WTC11 (cell line): ENCODE results near the gene NDUFA6. TPM values are rescaled to one million over a fixed set of nuclear protein-coding genes. Genes with fewer than 3 reads are reported as not detected.
"Not testable (repeated sequence)": the region's sequence is repeated elsewhere in the genome, so short reads cannot be mapped to it uniquely, and the experiment has no call there.

ENCODE experiments used
- ATAC-seq: fragments of 200-7000 bp; cut with Tn5 transposase; 2 replicates; pipeline ENCODE4 v1.10.0; 2021; ENCODE audit warnings: mild to moderate bottlenecking, moderate library complexity
- CTCF ChIA-PET: fragments of 300-600 bp; sonication (Branson Sonifier 250); formaldehyde crosslinking; loops from one replicate; lab custom pipeline; 2021; ENCODE audit warnings: antibody characterized with exemption; lab: Charles Lee
- POLR2A ChIA-PET: fragments of 350-600 bp; sonication (Branson Sonifier 250); formaldehyde crosslinking; loops from one replicate; lab custom pipeline; 2021; ENCODE audit warnings: antibody characterized with exemption; lab: Charles Lee
- DNase-seq: peaks from one replicate; pipeline ENCODE4 v3.0.0; 2021; ENCODE audit warnings: low spot score
- H3K27ac Mint-ChIP-seq: 2 replicates; pipeline ENCODE4 v1.8.0; 2021; ENCODE audit warnings: mixed read lengths
- H3K27me3 Mint-ChIP-seq: 2 replicates; pipeline ENCODE4 v1.8.0; 2021; ENCODE audit warnings: low read depth, mild to moderate bottlenecking, moderate library complexity, mixed read lengths
- H3K36me3 Mint-ChIP-seq: 2 replicates; pipeline ENCODE4 v1.8.0; 2021; ENCODE audit warnings: mixed read lengths
- H3K4me1 Mint-ChIP-seq: 2 replicates; pipeline ENCODE4 v1.8.0; 2022; ENCODE audit warnings: mixed read lengths
- H3K4me3 Mint-ChIP-seq: 2 replicates; pipeline ENCODE4 v1.8.0; 2021; ENCODE audit warnings: mild to moderate bottlenecking, moderate library complexity, mixed read lengths
- H3K9me3 Mint-ChIP-seq: 2 replicates; pipeline ENCODE4 v1.8.0; 2021; ENCODE audit warnings: mixed read lengths
- ATF3 ChIP-seq: sonication (generic); formaldehyde crosslinking; conservative IDR thresholded peaks from 2 replicates; pipeline ENCODE4 v1.8.1; 2022; ENCODE audit warnings: mild to moderate bottlenecking, missing genetic modification reagents
- CBFB ChIP-seq: sonication (generic); formaldehyde crosslinking; IDR thresholded peaks from 2 replicates; pipeline ENCODE4 v1.8.1; 2022; ENCODE audit warnings: mild to moderate bottlenecking, low read depth, missing genetic modification reagents
- ELF4 ChIP-seq: sonication (generic); formaldehyde crosslinking; IDR thresholded peaks from 2 replicates; pipeline ENCODE4 v1.8.1; 2022; ENCODE audit warnings: low read depth, mild to moderate bottlenecking, moderate library complexity, missing genetic modification reagents
- FOXP1 ChIP-seq: sonication (generic); formaldehyde crosslinking; IDR thresholded peaks from 2 replicates; pipeline ENCODE4 v1.8.0; 2022; ENCODE audit warnings: missing genetic modification reagents, mild to moderate bottlenecking, moderate library complexity, borderline replicate concordance
- HMGA2 ChIP-seq: fragments of 250-450 bp; sonication (Bioruptor Pico); IDR thresholded peaks from 2 replicates; pipeline ENCODE4 v1.4.0; 2021; ENCODE audit warnings: mild to moderate bottlenecking, moderate library complexity
- IRF1 ChIP-seq: sonication (generic); formaldehyde crosslinking; IDR thresholded peaks from 2 replicates; pipeline ENCODE4 v1.8.0; 2023; ENCODE audit warnings: missing genetic modification reagents
- IRF2 ChIP-seq: sonication (generic); formaldehyde crosslinking; IDR thresholded peaks from 2 replicates; pipeline ENCODE4 v1.8.0; 2022; ENCODE audit warnings: low read depth, missing genetic modification reagents, borderline replicate concordance
- JUN ChIP-seq: sonication (generic); formaldehyde crosslinking; IDR thresholded peaks from 2 replicates; pipeline ENCODE4 v1.8.0; 2023; ENCODE audit warnings: mild to moderate bottlenecking, missing genetic modification reagents
- MYBL2 ChIP-seq: sonication (generic); formaldehyde crosslinking; IDR thresholded peaks from 2 replicates; pipeline ENCODE4 v1.8.1; 2023; ENCODE audit warnings: mild to moderate bottlenecking, moderate library complexity, missing genetic modification reagents
- SOX15 ChIP-seq: fragments of 250-450 bp; sonication (Bioruptor Pico); IDR thresholded peaks from 2 replicates; pipeline ENCODE4 v1.9.0; 2021; ENCODE audit warnings: mild to moderate bottlenecking
- SP1 ChIP-seq: sonication (generic); formaldehyde crosslinking; conservative IDR thresholded peaks from 2 replicates; pipeline ENCODE4 v1.8.1; 2022; ENCODE audit warnings: missing genetic modification reagents
- STAT6 ChIP-seq: sonication (generic); formaldehyde crosslinking; conservative IDR thresholded peaks from 2 replicates; pipeline ENCODE4 v1.8.1; 2023; ENCODE audit warnings: mild to moderate bottlenecking, low read depth, missing genetic modification reagents, moderate library complexity
- TCF7 ChIP-seq: sonication (generic); formaldehyde crosslinking; IDR thresholded peaks from 2 replicates; pipeline ENCODE4 v1.8.0; 2022; ENCODE audit warnings: mild to moderate bottlenecking, low read depth, missing genetic modification reagents, moderate library complexity
- TEAD4 ChIP-seq: sonication (generic); formaldehyde crosslinking; IDR thresholded peaks from 2 replicates; pipeline ENCODE4 v1.8.0; 2022; ENCODE audit warnings: mild to moderate bottlenecking, missing genetic modification reagents
- USF1 ChIP-seq: sonication (generic); formaldehyde crosslinking; IDR thresholded peaks from 2 replicates; pipeline ENCODE4 v1.8.0; 2022; ENCODE audit warnings: mild to moderate bottlenecking, missing genetic modification reagents
- ZBTB43 ChIP-seq: sonication (generic); formaldehyde crosslinking; IDR thresholded peaks from 2 replicates; pipeline ENCODE4 v1.8.1; 2023; ENCODE audit warnings: mild to moderate bottlenecking, missing genetic modification reagents
- ZNF396 ChIP-seq: fragments of 250-450 bp; sonication (Bioruptor Pico); IDR thresholded peaks from 2 replicates; pipeline ENCODE4 v1.8.0; 2021; ENCODE audit warnings: mild to moderate bottlenecking, moderate library complexity, borderline replicate concordance
- ZSCAN18 ChIP-seq: fragments of 250-450 bp; sonication (Bioruptor Pico); IDR thresholded peaks from 2 replicates; pipeline ENCODE4 v2.1.2; 2022; ENCODE audit warnings: mild to moderate bottlenecking, moderate library complexity
- total RNA-seq: library from RNA; stranded (reverse); gene quantifications from 3 replicates; pipeline ENCODE4 v1.2.3, GENCODE V29; 2021
- TF ChIP-seq, protein P1 (sequence below): sonication (generic); formaldehyde crosslinking; IDR thresholded peaks from 2 replicates; pipeline ENCODE4 v1.8.0; 2022; ENCODE audit warnings: mild to moderate bottlenecking, missing genetic modification reagents
- TF ChIP-seq, protein P2 (sequence below): sonication (generic); formaldehyde crosslinking; IDR thresholded peaks from 2 replicates; pipeline ENCODE4 v1.8.1; 2022; ENCODE audit warnings: mild to moderate bottlenecking, moderate library complexity, missing genetic modification reagents

The NDUFA6 gene
- total RNA-seq, 1 experiment from 2014 or later: 85.9 TPM

GRCh38 chr22:42132457-42132856 lies 41.9 kb upstream of the NDUFA6 start:
- CTCF ChIA-PET: interaction anchor here (0.9 to 4.2 kb wide), 7 partner anchors 10 to 435 kb away, joined by 3 to 32 read pairs (median 5); partner anchors contain the start of gene NDUFA6
- TF ChIP-seq, protein P1, sequence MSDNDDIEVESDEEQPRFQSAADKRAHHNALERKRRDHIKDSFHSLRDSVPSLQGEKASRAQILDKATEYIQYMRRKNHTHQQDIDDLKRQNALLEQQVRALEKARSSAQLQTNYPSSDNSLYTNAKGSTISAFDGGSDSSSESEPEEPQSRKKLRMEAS: peak; percentile 28; the same call in 1 of the 2 replicates
- TF ChIP-seq FOXP1 (CRISPR knock-in tag): peak; percentile 35; the same call in 1 of the 2 replicates
- TF ChIP-seq ZNF396 (CRISPR knock-in tag): no peak
- DNase-seq (no peak), ATAC-seq (peak; percentile 47)
- H3K4me1 Mint-ChIP-seq: no peaks in the 10 kb centered on the region
- no peak overlapping the region for H3K27ac Mint-ChIP-seq
- H3K27me3 Mint-ChIP-seq: peaks cover 52% of the 10 kb centered on the region
- no peaks in the 10 kb centered on the region for H3K36me3 Mint-ChIP-seq
- H3K9me3 Mint-ChIP-seq: peaks cover 3% of the 10 kb centered on the region
- H3K4me3 Mint-ChIP-seq: no peak overlapping the region
- POLR2A ChIA-PET: no interaction called here

GRCh38 chr22:42131562-42131961 lies 41.0 kb upstream of the NDUFA6 start:
- H3K27ac Mint-ChIP-seq: no peak overlapping the region
- no peak overlapping the region for H3K4me3 Mint-ChIP-seq
- ChIA-PET POLR2A (no interaction called here), CTCF (interaction anchor here (0.6 to 4.2 kb wide), 6 partner anchors 15 to 540 kb away, joined by 3 to 32 read pairs (median 6); partner anchors contain the start of gene NDUFA6)
- TF ChIP-seq SP1 (CRISPR knock-in tag): no peak
- no peak for TF ChIP-seq STAT6
- TF ChIP-seq IRF2: no peak
- no peak for TF ChIP-seq TCF7
- TF ChIP-seq, protein P1: no peak
- no peak for TF ChIP-seq JUN (CRISPR knock-in tag)
- TF ChIP-seq ELF4 (CRISPR knock-in tag): no peak
- TF ChIP-seq SOX15 (CRISPR knock-in tag): no peak
- TF ChIP-seq TEAD4 (CRISPR knock-in tag): no peak
- no peak for TF ChIP-seq MYBL2
- TF ChIP-seq HMGA2 (CRISPR knock-in tag): no peak
- TF ChIP-seq, protein P2, sequence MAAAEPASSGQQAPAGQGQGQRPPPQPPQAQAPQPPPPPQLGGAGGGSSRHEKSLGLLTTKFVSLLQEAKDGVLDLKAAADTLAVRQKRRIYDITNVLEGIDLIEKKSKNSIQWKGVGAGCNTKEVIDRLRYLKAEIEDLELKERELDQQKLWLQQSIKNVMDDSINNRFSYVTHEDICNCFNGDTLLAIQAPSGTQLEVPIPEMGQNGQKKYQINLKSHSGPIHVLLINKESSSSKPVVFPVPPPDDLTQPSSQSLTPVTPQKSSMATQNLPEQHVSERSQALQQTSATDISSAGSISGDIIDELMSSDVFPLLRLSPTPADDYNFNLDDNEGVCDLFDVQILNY (CRISPR knock-in tag): no peak
- no peak for TF ChIP-seq IRF1
- TF ChIP-seq ZBTB43: no peak
- no peak for TF ChIP-seq ZSCAN18 (CRISPR knock-in tag)
- no peak for TF ChIP-seq CBFB (CRISPR knock-in tag)
- no peak for TF ChIP-seq ATF3 (CRISPR knock-in tag)
- TF ChIP-seq USF1 (CRISPR knock-in tag): no peak
- no peak for TF ChIP-seq FOXP1 (CRISPR knock-in tag)
- peaks cover 52% of the 10 kb centered on the region for H3K27me3 Mint-ChIP-seq
- DNase-seq: no peak
- no peaks in the 10 kb centered on the region for H3K36me3 Mint-ChIP-seq
- no peaks in the 10 kb centered on the region for H3K4me1 Mint-ChIP-seq
- H3K9me3 Mint-ChIP-seq: peaks cover 3% of the 10 kb centered on the region
- ATAC-seq: peak; percentile 23; the same call in 1 of the 2 replicates

- H3K27ac Mint-ChIP-seq, DNase-seq, H3K36me3 Mint-ChIP-seq, ATAC-seq, H3K9me3 Mint-ChIP-seq, H3K4me3 Mint-ChIP-seq, POLR2A ChIA-PET, H3K4me1 Mint-ChIP-seq: not testable (repeated sequence)
- peaks cover 52% of the 10 kb centered on the region for H3K27me3 Mint-ChIP-seq
- CTCF ChIA-PET: interaction anchor here (1.3 to 4.2 kb wide), 3 partner anchors 14 to 434 kb away, joined by 5 to 32 read pairs (median 7); no protein-coding TSS in a partner anchor
These were observed 40.3 kb upstream of the NDUFA6 start, which contains the start of gene CYP2D6 for GRCh38 chr22:42130639-42131431. CYP2D6 (minus strand) TSS chr22:42130810; CDS start chr22:42130791, 19 bp downstream.

GRCh38 chr22:42130182-42130581 lies 39.6 kb upstream of the NDUFA6 start:
- H3K36me3 Mint-ChIP-seq, H3K9me3 Mint-ChIP-seq, CTCF ChIA-PET, POLR2A ChIA-PET, ATAC-seq, H3K4me1 Mint-ChIP-seq, H3K27ac Mint-ChIP-seq, DNase-seq, H3K4me3 Mint-ChIP-seq: not testable (repeated sequence)
- peaks cover 52% of the 10 kb centered on the region for H3K27me3 Mint-ChIP-seq
